ENCODE data around the gene DNER.

GRCh38 chr2:229725716-229726574 is 11.6 kb upstream of the DNER start:
- TF ChIP-seq CTCF (IDR thresholded peaks at IDR 0.05) (no peak), POLR2A (IDR thresholded peaks at IDR 0.05) (no peak)

Measured in breast epithelium (tissue), 3 donors.